A549 (cell line): ENCODE data around the gene TYRO3. TPM values are rescaled to one million over a fixed set of nuclear protein-coding genes. Genes with fewer than 3 reads are reported as not detected.

Experiments used
- ATAC-seq, 2 experiments: fragments of 200-7000 bp in 1 of 2; fragments of >200 bp in 1 of 2; cut with Nextera tagmentation in 1 of 2; cut with Tn5 transposase in 1 of 2; 3 replicates each; pipeline versions ENCODE4 v1.8.0 to v1.9.1; 2018 to 2020; ENCODE audit warnings: mild to moderate bottlenecking in 1 of 2, moderate library complexity in 1 of 2
- CTCF ChIA-PET: fragments of 300-600 bp; sonication (Branson Sonifier 250); formaldehyde crosslinking; extraction: SDS; loops from one replicate; lab custom pipeline; 2021; ENCODE audit warnings: antibody characterized with exemption, inconsistent platforms; lab: Yijun Ruan, JAX
- POLR2A ChIA-PET: fragments of 350-600 bp; formaldehyde crosslinking; extraction: SDS; loops from one replicate; lab custom pipeline; 2021; ENCODE audit warnings: antibody characterized with exemption, inconsistent platforms; lab: Yijun Ruan, JAX
- DNase-seq, 2 experiments: peaks; one replicate each; pipeline versions ENCODE4 v3.0.0 to v3.0.0-alpha.2; 2011 to 2016; ENCODE audit warnings: low read depth in 1 of 2, low spot score in 1 of 2
- FAIRE-seq: peaks from 2 replicates; lab custom pipeline; 2011; peaks lifted over from hg19 to GRCh38; lab: Jason Lieb, UNC
- H3K27ac ChIP-seq, 2 experiments: fragments of >200 bp; sonication (Bioruptor Twin); formaldehyde crosslinking; 3 replicates each; pipeline ENCODE4 v1.5.1; 2016 to 2017
- H3K4me1 ChIP-seq: fragments of >200 bp; sonication (Bioruptor Twin); formaldehyde crosslinking; 3 replicates; pipeline ENCODE4 v1.6.1; 2016
- H3K4me2 ChIP-seq: fragments of >200 bp; sonication (Bioruptor Twin); formaldehyde crosslinking; 3 replicates; pipeline ENCODE4 v1.6.1; 2016
- H3K4me3 ChIP-seq: fragments of >200 bp; sonication (Bioruptor Twin); formaldehyde crosslinking; 3 replicates; pipeline ENCODE4 v1.5.1; 2016
- H3K9me3 ChIP-seq: fragments of >200 bp; sonication (Bioruptor Twin); formaldehyde crosslinking; 3 replicates; pipeline ENCODE4 v1.6.1; 2016
- ATOH8 ChIP-seq: fragments of 250-450 bp; sonication (Bioruptor Pico); IDR thresholded peaks from 2 replicates; pipeline ENCODE4 v1.5.0; 2020; ENCODE audit warnings: low read depth, mild to moderate bottlenecking, moderate library complexity
- BCL3 ChIP-seq: fragments of >200 bp; sonication (Bioruptor Twin); formaldehyde crosslinking; IDR thresholded peaks from 3 replicates; pipeline ENCODE4 v1.6.1; 2016
- CEBPB ChIP-seq, 2 experiments: fragments of >200 bp in 1 of 2; sonication (Bioruptor Twin) in 1 of 2; formaldehyde crosslinking in 1 of 2; IDR thresholded peaks; 2 replicates each; pipeline ENCODE4 v1.6.1; 2012 to 2016
- CHD2 ChIP-seq: fragments of 150-350 bp; IDR thresholded peaks from 2 replicates; pipeline ENCODE4 v1.6.1; 2014; ENCODE audit warnings: low read length; ENCODE audit not compliant: partially characterized antibody
- CHD4 ChIP-seq: fragments of 200-600 bp; sonication (generic); IDR thresholded peaks from 2 replicates; pipeline ENCODE4 v1.6.1; 2016; ENCODE audit warnings: antibody characterized with exemption, mild to moderate bottlenecking, borderline replicate concordance
- CTCF ChIP-seq: fragments of >200 bp; sonication (Bioruptor Twin); formaldehyde crosslinking; IDR thresholded peaks from 3 replicates; pipeline ENCODE4 v1.5.1; 2016
- E2F6 ChIP-seq: IDR thresholded peaks from 2 replicates; pipeline ENCODE4 v1.6.1; 2012; ENCODE audit warnings: low read depth, borderline replicate concordance
- EHF ChIP-seq: fragments of 250-450 bp; sonication (Bioruptor Pico); IDR thresholded peaks from 2 replicates; pipeline ENCODE4 v1.5.0; 2020; ENCODE audit warnings: mild to moderate bottlenecking
- EP300 ChIP-seq, 2 experiments: fragments of >200 bp; sonication (Bioruptor Twin); formaldehyde crosslinking; IDR thresholded peaks; 2 replicates in 1 of 2; 3 replicates in 1 of 2; pipeline ENCODE4 v1.6.1; 2016 to 2017
- FOXS1 ChIP-seq: fragments of 250-450 bp; sonication (Bioruptor Pico); IDR thresholded peaks from 2 replicates; pipeline ENCODE4 v1.5.0; 2020; ENCODE audit warnings: mild to moderate bottlenecking, moderate library complexity
- JUN ChIP-seq, 2 experiments: fragments of >200 bp; sonication (Bioruptor Twin); formaldehyde crosslinking; IDR thresholded peaks; 2 replicates in 1 of 2; 3 replicates in 1 of 2; pipeline ENCODE4 v1.6.1; 2016 to 2017
- MAFK ChIP-seq: fragments of 450-650 bp; IDR thresholded peaks from 2 replicates; pipeline ENCODE4 v1.6.1; 2014; ENCODE audit not compliant: partially characterized antibody
- MAX ChIP-seq: IDR thresholded peaks from 2 replicates; pipeline ENCODE4 v1.6.1; 2012
- MAZ ChIP-seq: fragments of 150-350 bp; IDR thresholded peaks from 2 replicates; pipeline ENCODE4 v1.6.1; 2014; ENCODE audit warnings: antibody characterized with exemption, low read depth, low read length, borderline replicate concordance
- MYC ChIP-seq: IDR thresholded peaks from 2 replicates; pipeline ENCODE4 v1.6.1; 2012; ENCODE audit warnings: mild to moderate bottlenecking, inconsistent platforms, low read length, improper control_type of control experiment, borderline replicate concordance
- PBX3 ChIP-seq: IDR thresholded peaks from 2 replicates; pipeline ENCODE4 v1.6.1; 2012
- PHF8 ChIP-seq: fragments of 200-600 bp; sonication (generic); IDR thresholded peaks from 2 replicates; pipeline ENCODE4 v1.6.1; 2016; ENCODE audit warnings: low read depth, mild to moderate bottlenecking, antibody characterized with exemption, moderate library complexity, borderline replicate concordance
- RCOR1 ChIP-seq: fragments of 150-350 bp; IDR thresholded peaks from 2 replicates; pipeline ENCODE4 v1.6.1; 2014; ENCODE audit warnings: antibody characterized with exemption, low read length, low read depth
- RNF2 ChIP-seq: fragments of 200-600 bp; sonication (generic); IDR thresholded peaks from 2 replicates; pipeline ENCODE4 v1.6.1; 2016; ENCODE audit warnings: low read depth, mild to moderate bottlenecking, antibody characterized with exemption, moderate library complexity, borderline replicate concordance
- SMC3 ChIP-seq: fragments of >200 bp; sonication (Bioruptor Twin); formaldehyde crosslinking; IDR thresholded peaks from 3 replicates; pipeline ENCODE4 v1.6.1; 2018; ENCODE audit warnings: inconsistent platforms
- TP53 ChIP-seq: fragments of 250-450 bp; sonication (Bioruptor Pico); IDR thresholded peaks from 2 replicates; pipeline ENCODE4 v1.5.0; 2021; ENCODE audit warnings: mild to moderate bottlenecking, moderate library complexity
- USF2 ChIP-seq: fragments of 450-650 bp; IDR thresholded peaks from 2 replicates; pipeline ENCODE4 v1.6.1; 2014; ENCODE audit warnings: antibody characterized with exemption
- WGBS: methylation state at CpG from one replicate; pipeline ENCODE4 v1.1.6; 2017; ENCODE audit errors: missing lambda C conversion rate; 5-methylcytosine and 5-hydroxymethylcytosine counted together
- polyA plus RNA-seq, 4 experiments: library from polyadenylated mRNA; depleted of rRNA in 3 of 4; stranded (reverse); fragments of >200 nt; fragmentation: RNase III in 1 of 4; extraction: RNeasy Plus Mini Kit Qiagen cat#74134 plus additional on column Dnase treatment in 1 of 4; gene quantifications; 2 replicates in 3 of 4; 3 replicates in 1 of 4; pipeline ENCODE4 v1.2.3, GENCODE V29; 2011 to 2017

TYRO3 gene
- polyA plus RNA-seq, 2 of the 4 experiments (the other 2 are of a cell fraction) = 7.6 to 8.1 TPM

GRCh38 chr15:41629883-41630282, 70.9 kb downstream of the TYRO3 start:
- WGBS = 91% methylated on average over 5 of the region's 5 CpGs
- CTCF ChIA-PET = interaction anchor here (0.6 to 2.6 kb wide), 2 partner anchors 26 to 323 kb away, joined by 3 to 7 read pairs; no protein-coding TSS in a partner anchor
- no peak overlapping the region for H3K27ac ChIP-seq
- POLR2A ChIA-PET = no interaction called here
- no peak for TF ChIP-seq MAFK
- TF ChIP-seq ATOH8 (CRISPR knock-in tag) = no peak
- no peak for TF ChIP-seq JUN (IDR thresholded peaks at IDR 0.05)
- TF ChIP-seq CHD2 = no peak
- DNase-seq (no peak), FAIRE-seq (no peak), ATAC-seq (no peak)
- H3K9me3 ChIP-seq = no peaks in the 10 kb centered on the region
- no peak overlapping the region for H3K4me2 ChIP-seq
- 0 out of 3 replicates have a peak, but pooled peaks cover 6% of the 10 kb centered on the region for H3K4me1 ChIP-seq
- H3K4me3 ChIP-seq = no peak overlapping the region

GRCh38 chr15:41630616-41631217, 71.7 kb downstream of the TYRO3 start:
- CTCF ChIA-PET = interaction anchor here (2.6 kb wide), 1 partner anchor 27 kb away, joined by 7 read pairs; no protein-coding TSS in a partner anchor
- 70% methylated on average over 3 of the region's 3 CpGs for WGBS
- Histone ChIP-seq H3K4me1 (0 out of 3 replicates have a peak, but pooled peaks cover 6% of the 10 kb centered on the region), H3K9me3 (no peaks in the 10 kb centered on the region), H3K4me2 (no peak overlapping the region), H3K27ac (no peak overlapping the region), H3K4me3 (no peak overlapping the region)
- FAIRE-seq = no peak
- no peak for ATAC-seq
- TF ChIP-seq BCL3 (no peak), E2F6 (no peak), MAZ (no peak), PBX3 (no peak), EP300 (IDR thresholded peaks at IDR 0.05) (no peak), FOXS1 (CRISPR knock-in tag) (no peak), TP53 (CRISPR knock-in tag) (no peak), CHD2 (no peak), CHD4 (no peak), EHF (CRISPR knock-in tag) (no peak)
- POLR2A ChIA-PET = interaction anchor here (0.5 to 1.2 kb wide), 2 partner anchors 8 to 209 kb away, joined by 4 to 6 read pairs; no protein-coding TSS in a partner anchor
- DNase-seq = no peak

- Histone ChIP-seq H3K4me1 (0 out of 3 replicates have a peak, but pooled peaks cover 6% of the 10 kb centered on the region), H3K4me2 (no peak overlapping the region), H3K9me3 (no peaks in the 10 kb centered on the region), H3K27ac (no peak overlapping the region), H3K4me3 (no peak overlapping the region)
- TF ChIP-seq USF2 = no peak
- TF ChIP-seq CEBPB (IDR thresholded peaks at IDR 0.05) = no peak
- no peak for TF ChIP-seq CTCF
- no peak for TF ChIP-seq FOXS1 (CRISPR knock-in tag)
- no peak for TF ChIP-seq MYC
- TF ChIP-seq RNF2 = no peak
- TF ChIP-seq MAZ = no peak
- no peak for TF ChIP-seq MAX
- TF ChIP-seq CHD2 = no peak
- no peak for TF ChIP-seq RCOR1
- no peak for TF ChIP-seq SMC3
- no peak for TF ChIP-seq PHF8
- no peak for DNase-seq
- WGBS = 85% methylated on average over 3 of the region's 3 CpGs
- ChIA-PET CTCF (no interaction called here), POLR2A (interaction anchor here (1.2 kb wide), 1 partner anchor 10 kb away, joined by 4 read pairs; no protein-coding TSS in a partner anchor)
- no peak for FAIRE-seq
- no peak for ATAC-seq
Observed at GRCh38 chr15:41631880-41632470, 73.0 kb downstream of the TYRO3 start.
